Measurements from ENCODE around the gene CABP7. TPM values are rescaled to one million over a fixed set of nuclear protein-coding genes. Genes with fewer than 3 reads are reported as not detected.

Gene CABP7
- total RNA-seq, 1 experiment from 2014 or later, result not detected

- Histone ChIP-seq H3K9ac (ENCODE audit: low read length) (no peak overlapping the region), H3K4me2 (ENCODE audit: low read length) (no peak overlapping the region), H3K4me1 (ENCODE audit: control insufficient read depth in 1 of 2, insufficient read depth in 2 of 2, low read length in 2 of 2) (no peaks in the 10 kb centered on the region), H3K36me3 (ENCODE audit: control insufficient read depth in 1 of 2, insufficient read depth in 2 of 2, low read length in 2 of 2) (no peaks in the 10 kb centered on the region; a peak in 1 of 4 replicates), H3K79me2 (ENCODE audit: insufficient read depth, low read length) (no peaks in the 10 kb centered on the region), H3K4me3 (replicated peaks in 1 of 2; ENCODE audit: low read depth in 1 of 2, low read length in 2 of 2) (no peak overlapping the region), H3K9me3 (ENCODE audit: control insufficient read depth in 1 of 2, insufficient read depth in 1 of 2, low read depth in 1 of 2, low read length in 2 of 2) (no peaks in the 10 kb centered on the region), H3K9me2 (ENCODE audit: insufficient read depth) (no peaks in the 10 kb centered on the region), H2AFZ (ENCODE audit: low read depth, low read length, poor library complexity, severe bottlenecking) (no peak overlapping the region), H3K27me3 (ENCODE audit: insufficient read depth, low read length) (no peaks in the 10 kb centered on the region), H3K27ac (ENCODE audit: low read depth, low read length) (no peak overlapping the region), H4K20me1 (ENCODE audit: insufficient read depth) (no peaks in the 10 kb centered on the region)
- intact Hi-C loops (cut with micrococcal nuclease), result no loop called here
- ATAC-seq (no peak), DNase-seq (ENCODE audit: low read depth, low spot score) (no peak)
- CTCF ChIA-PET, result no interaction called here
- POLR2A ChIA-PET, result no interaction called here
- no TSS peak for BruUV-seq (replicated peaks)
- TF ChIP-seq CTCF (IDR thresholded peaks at IDR 0.05 in 2 of 3, conservative IDR thresholded peaks at IDR 0.05 in 1 of 3; ENCODE audit: borderline replicate concordance in 1 of 3, insufficient read depth in 1 of 3, low read depth in 2 of 3, low read length in 2 of 3) (no peak), CEBPB (IDR thresholded peaks at IDR 0.05; ENCODE audit: low read depth) (no peak), REST (IDR thresholded peaks at IDR 0.05; ENCODE audit: low read depth) (no peak)
- TF ChIP-seq, protein P1, sequence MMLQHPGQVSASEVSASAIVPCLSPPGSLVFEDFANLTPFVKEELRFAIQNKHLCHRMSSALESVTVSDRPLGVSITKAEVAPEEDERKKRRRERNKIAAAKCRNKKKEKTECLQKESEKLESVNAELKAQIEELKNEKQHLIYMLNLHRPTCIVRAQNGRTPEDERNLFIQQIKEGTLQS (IDR thresholded peaks at IDR 0.05), result no peak
- TF ChIP-seq, protein P2, sequence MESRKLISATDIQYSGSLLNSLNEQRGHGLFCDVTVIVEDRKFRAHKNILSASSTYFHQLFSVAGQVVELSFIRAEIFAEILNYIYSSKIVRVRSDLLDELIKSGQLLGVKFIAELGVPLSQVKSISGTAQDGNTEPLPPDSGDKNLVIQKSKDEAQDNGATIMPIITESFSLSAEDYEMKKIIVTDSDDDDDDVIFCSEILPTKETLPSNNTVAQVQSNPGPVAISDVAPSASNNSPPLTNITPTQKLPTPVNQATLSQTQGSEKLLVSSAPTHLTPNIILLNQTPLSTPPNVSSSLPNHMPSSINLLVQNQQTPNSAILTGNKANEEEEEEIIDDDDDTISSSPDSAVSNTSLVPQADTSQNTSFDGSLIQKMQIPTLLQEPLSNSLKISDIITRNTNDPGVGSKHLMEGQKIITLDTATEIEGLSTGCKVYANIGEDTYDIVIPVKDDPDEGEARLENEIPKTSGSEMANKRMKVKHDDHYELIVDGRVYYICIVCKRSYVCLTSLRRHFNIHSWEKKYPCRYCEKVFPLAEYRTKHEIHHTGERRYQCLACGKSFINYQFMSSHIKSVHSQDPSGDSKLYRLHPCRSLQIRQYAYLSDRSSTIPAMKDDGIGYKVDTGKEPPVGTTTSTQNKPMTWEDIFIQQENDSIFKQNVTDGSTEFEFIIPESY (IDR thresholded peaks at IDR 0.05; ENCODE audit: extremely low read depth, insufficient replicate concordance, low read length), result no peak
- RAD21 ChIA-PET (ENCODE audit: low non-redundant PET in 1 of 2, low total read pairs in 2 of 2, uncharacterized antibody in 2 of 2, unreplicated experiment in 2 of 2), result no interaction called here
Observed at GRCh38 chr22:29741926-29742325, 22.1 kb downstream of the CABP7 start.
